Heart left ventricle (tissue), 16 donors: ENCODE data around the gene TOM1. TPM values are rescaled to one million over a fixed set of nuclear protein-coding genes. Genes with fewer than 3 reads are reported as not detected.

Experiments
- ATAC-seq, 4 donors: fragments of 200-7000 bp; cut with Tn5 transposase; one replicate each; pipeline ENCODE4 v1.9.1; 2020 to 2022; ENCODE audit warnings: moderate library complexity in 4 of 4, mild to moderate bottlenecking in 3 of 4, moderate number of reproducible peaks in 1 of 4
- DNase-seq, 5 donors: peaks; one replicate each; pipeline ENCODE4 v3.0.0-alpha.2; 2020
- H3K27ac ChIP-seq, 12 donors: fragments of 200-600 bp; sonication (generic) in 4 of 12; one replicate each; pipeline versions ENCODE4 v1.5.0 to v1.8.0; 2016 to 2022; ENCODE audit warnings: mild to moderate bottlenecking in 2 of 12
- H3K27me3 ChIP-seq, 9 donors: fragments of 200-600 bp; sonication (generic) in 2 of 9; one replicate each; pipeline versions ENCODE4 v1.5.1 to v1.8.0; 2016 to 2022; ENCODE audit warnings: mild to moderate bottlenecking in 3 of 9
- H3K36me3 ChIP-seq, 9 donors: fragments of 200-600 bp; sonication (generic) in 2 of 9; one replicate each; pipeline versions ENCODE4 v1.5.0 to v1.8.0; 2018 to 2022; ENCODE audit warnings: mild to moderate bottlenecking in 2 of 9
- H3K4me1 ChIP-seq, 12 donors: fragments of 200-600 bp; sonication (generic) in 4 of 12; one replicate each; pipeline versions ENCODE4 v1.5.0 to v1.8.0; 2016 to 2022; ENCODE audit warnings: mild to moderate bottlenecking in 3 of 12
- H3K4me3 ChIP-seq, 12 donors: fragments of 200-600 bp; sonication (generic) in 4 of 12; one replicate each; pipeline versions ENCODE4 v1.5.0 to v1.8.0; 2017 to 2022; ENCODE audit warnings: mild to moderate bottlenecking in 9 of 12, moderate library complexity in 4 of 12
- H3K9me3 ChIP-seq, 12 donors: fragments of 200-600 bp; sonication (generic) in 4 of 12; one replicate each; pipeline versions ENCODE4 v1.5.0 to v1.8.0; 2016 to 2022; ENCODE audit warnings: mild to moderate bottlenecking in 1 of 12
- CTCF ChIP-seq, 12 donors: fragments of 200-600 bp; sonication (generic) in 4 of 12; IDR thresholded peaks; one replicate each; pipeline versions ENCODE4 v1.5.0 to v1.8.0; 2018 to 2022; ENCODE audit warnings: antibody characterized with exemption in 12 of 12, mild to moderate bottlenecking in 5 of 12
- POLR2A ChIP-seq, 2 donors: fragments of 450-650 bp; IDR thresholded peaks; one replicate each; pipeline ENCODE4 v1.6.1; 2017; ENCODE audit warnings: antibody characterized with exemption in 2 of 2, mild to moderate bottlenecking in 2 of 2, moderate library complexity in 2 of 2
- WGBS, 4 donors: extraction: QIAGEN DNeasy Blood & Tissue Kit in 2 of 4; methylation state at CpG; one replicate each; pipeline versions ENCODE4 v1.1.5 to v1.1.7; 2013 to 2018; 5-methylcytosine and 5-hydroxymethylcytosine counted together
- intact Hi-C, 10 donors: fragments of 100-400 bp; cut with DNase I; formaldehyde crosslinking; loops; one replicate each; pipeline versions ENCODE4 v1.11.1 to v1.14.2; 2022
- polyA plus RNA-seq, 2 donors: library from polyadenylated mRNA; stranded (reverse); fragments of 200-250 nt; gene quantifications; one replicate each; pipeline ENCODE4 v1.2.3, GENCODE V29; 2013
- total RNA-seq, 9 donors: library from RNA; depleted of rRNA in 2 of 9; stranded (reverse); fragments of >200 nt in 2 of 9; fragmentation: NEBNext Ultra II Directional in 3 of 9; extraction: Animal tissue kit (Norgen Biotek cat#: 25700) in 3 of 9; gene quantifications; one replicate each; pipeline versions ENCODE4 v1.1.0 to v1.2.4, GENCODE V29; 2016 to 2023
- donor health status: ischemic (EF 13 %, LVEDD 7.1; RV severe dilation, severe dysfunction).
- donor health status: healthy with polysubstance abuse.
- donor health status: DM: no; HTN: yes; CAD: no.
- donor health status: DM: no; HTN: no; CAD: no.
- donor health status: ischemic (EF 25% LVEDD 6.9; RV normal size, moderate dysfunction).
- donor health status: ischemic (EF 25% LVEDD 5.7; RV mildly dilated, moderate dysfunction).
- donor health status: healthy.
- donor health status: DM: yes; HTN: yes; CAD: no.
- donor health status: ischemic (EF 35%, LVEDD 5.7; RV mildly dilated, moderate dysfunction).
- donor health status: nonischemic (EF 11% LVEDD 7.7; RV severe dilation, severe dysfunction).
- donor health status: DM: yes; HTN: yes; CAD: no.
- donor health status: PGD.
- donor health status: ischemic (EF 29% LVEDD 5.4; RV normal size, mild dysfunction).
- donor health status: nonischemic (EF 23%, LVEDD 6.1; RV moderate dilation, normal function).

TOM1 gene
- total and polyA plus RNA-seq, 11 donors = 46.8 to 362 (median 56.8) TPM

- 76 to 96% (median 93%) methylated on average over 6 of the region's 6 CpGs for WGBS, 4 donors
- TF ChIP-seq CTCF (IDR thresholded peaks at IDR 0.05) (no peak), POLR2A (IDR thresholded peaks at IDR 0.05) (no peak)
Measured at GRCh38 chr22:35384975-35385588, 85.4 kb downstream of the TOM1 start.

GRCh38 chr22:35386670-35387288 is 87.1 kb downstream of the TOM1 start:
- Histone ChIP-seq H3K27ac (no peak overlapping the region), H3K4me1 (peaks cover 0 to 20% (median 0%) of the 10 kb centered on the region in 12 donors), H3K9me3 (no peaks in the 10 kb centered on the region), H3K27me3 (no peaks in the 10 kb centered on the region), H3K36me3 (peaks cover 0 to 79% (median 8%) of the 10 kb centered on the region in 9 donors), H3K4me3 (no peak overlapping the region)
- ATAC-seq = peak in 1 of 4 donors; percentile 16
- no peak for DNase-seq
- intact Hi-C loops = no loop called here
- TF ChIP-seq CTCF (IDR thresholded peaks at IDR 0.05) = no peak
- TF ChIP-seq POLR2A (IDR thresholded peaks at IDR 0.05) = no peak
- WGBS, 4 donors = 94 to 100% (median 97%) methylated on average over 12 to 19 of the region's 19 CpGs

More at GRCh38 chr22:35384975-35385588, 85.4 kb downstream of the TOM1 start:
- intact Hi-C loops = no loop called here
- Histone ChIP-seq H3K36me3 (peaks cover 0 to 65% (median 8%) of the 10 kb centered on the region in 9 donors), H3K4me3 (peak overlapping the region in 1 of 12 donors; percentile 75), H3K9me3 (no peaks in the 10 kb centered on the region), H3K27me3 (no peaks in the 10 kb centered on the region), H3K27ac (no peak overlapping the region), H3K4me1 (peaks cover 0 to 26% (median 9%) of the 10 kb centered on the region in 12 donors)
- no peak for DNase-seq
- no peak for ATAC-seq

GRCh38 chr22:35390933-35391332 is 91.2 kb downstream of the TOM1 start:
- intact Hi-C loops = no loop called here
- Histone ChIP-seq H3K27me3 (no peaks in the 10 kb centered on the region), H3K9me3 (no peaks in the 10 kb centered on the region), H3K27ac (no peak overlapping the region), H3K36me3 (peaks cover 0 to 72% (median 4%) of the 10 kb centered on the region in 9 donors), H3K4me3 (no peak overlapping the region), H3K4me1 (no peaks in the 10 kb centered on the region)
- 70 to 97% (median 87%) methylated on average over 5 of the region's 5 CpGs for WGBS, 4 donors
- ATAC-seq (no peak), DNase-seq (no peak)
- TF ChIP-seq CTCF (IDR thresholded peaks at IDR 0.05) = no peak

GRCh38 chr22:35392357-35392756 is 92.7 kb downstream of the TOM1 start:
- H3K27ac ChIP-seq = no peak overlapping the region
- intact Hi-C loops = no loop called here
- no peak for DNase-seq
- H3K4me1 ChIP-seq = peaks cover 0 to 11% (median 0%) of the 10 kb centered on the region in 12 donors
- 80 to 96% (median 93%) methylated on average over 2 of the region's 2 CpGs for WGBS, 4 donors
- H3K9me3 ChIP-seq = no peaks in the 10 kb centered on the region
- no peak overlapping the region for H3K4me3 ChIP-seq
- TF ChIP-seq CTCF (IDR thresholded peaks at IDR 0.05) (no peak), POLR2A (IDR thresholded peaks at IDR 0.05) (no peak)
- no peak for ATAC-seq
- peaks cover 0 to 58% (median 0%) of the 10 kb centered on the region in 9 donors for H3K36me3 ChIP-seq
- H3K27me3 ChIP-seq = no peaks in the 10 kb centered on the region
